BLaER1 treated with 17β-estradiol and CSF1 and Interleukin-3, amounts not matched to agents 10 nM and 100 nM (cell line): ENCODE results near the gene ADGRG4.
"Not testable (repeated sequence)": the region's sequence is repeated elsewhere in the genome, so short reads cannot be mapped to it uniquely, and the experiment has no call there.

Experiments used
- H3K27ac ChIP-seq, 11 experiments: shearing (Covaris generic); formaldehyde crosslinking; 2 replicates each; pipeline ENCODE4 v1.8.1; 2022
- H3K27me3 ChIP-seq, 11 experiments: shearing (Covaris generic); formaldehyde crosslinking; 2 replicates each; pipeline ENCODE4 v1.8.1; 2022
- H3K36me3 ChIP-seq, 11 experiments: shearing (Covaris generic); formaldehyde crosslinking; 2 replicates each; pipeline ENCODE4 v1.8.1; 2022
- H3K4me1 ChIP-seq, 10 experiments: shearing (Covaris generic); formaldehyde crosslinking; 2 replicates each; pipeline ENCODE4 v1.8.1; 2022
- H3K4me2 ChIP-seq, 11 experiments: shearing (Covaris generic); formaldehyde crosslinking; 2 replicates each; pipeline ENCODE4 v1.8.1; 2022
- H3K4me3 ChIP-seq, 10 experiments: shearing (Covaris generic); formaldehyde crosslinking; 2 replicates each; pipeline ENCODE4 v1.8.1; 2022
- H3K9ac ChIP-seq, 11 experiments: shearing (Covaris generic); formaldehyde crosslinking; 2 replicates each; pipeline ENCODE4 v1.8.1; 2022
- H3K9me3 ChIP-seq, 11 experiments: shearing (Covaris generic); formaldehyde crosslinking; replicated peaks in 1 of 11; 2 replicates each; pipeline ENCODE4 v1.8.1; 2022
- H4K20me1 ChIP-seq, 11 experiments: shearing (Covaris generic); formaldehyde crosslinking; 2 replicates each; pipeline ENCODE4 v1.8.1; 2022
- Cebpa-rat ChIP-seq, 11 experiments: shearing (Covaris generic); IDR thresholded peaks; 2 replicates each; pipeline ENCODE4 v1.8.1; 2022

Gene ADGRG4

GRCh38 chrX:136273986-136274385 is 26.8 kb upstream of the ADGRG4 start:
- TF ChIP-seq Cebpa-rat (IDR thresholded peaks at IDR 0.05), result no peak
- no peak overlapping the region for H3K9ac ChIP-seq
- no peaks in the 10 kb centered on the region; a peak in 2 of 22 replicates for H4K20me1 ChIP-seq
- no peak overlapping the region for H3K4me2 ChIP-seq
- peaks cover 0 to 13% (median 0%) of the 10 kb centered on the region in 11 experiments; a peak in 1 of 22 replicates for H3K9me3 ChIP-seq
- H3K27ac ChIP-seq, result no peak overlapping the region
- H3K4me3 ChIP-seq, result no peak overlapping the region
- peaks cover 44 to 98% (median 85%) of the 10 kb centered on the region in 11 experiments for H3K27me3 ChIP-seq
- H3K36me3 ChIP-seq, result no peaks in the 10 kb centered on the region
- H3K4me1 ChIP-seq, result peaks cover 15 to 34% (median 25%) of the 10 kb centered on the region in 10 experiments

GRCh38 chrX:136275553-136275952 is 25.2 kb upstream of the ADGRG4 start:
- Histone ChIP-seq H3K36me3 (no peaks in the 10 kb centered on the region), H4K20me1 (no peaks in the 10 kb centered on the region; a peak in 1 of 22 replicates), H3K4me3 (no peak overlapping the region), H3K9ac (no peak overlapping the region), H3K27ac (no peak overlapping the region), H3K9me3 (peaks cover 0 to 26% (median 0%) of the 10 kb centered on the region in 11 experiments; a peak in 2 of 22 replicates), H3K27me3 (peaks cover 51 to 98% (median 87%) of the 10 kb centered on the region in 11 experiments), H3K4me1 (peaks cover 13 to 27% (median 20%) of the 10 kb centered on the region in 10 experiments), H3K4me2 (no peak overlapping the region)
- TF ChIP-seq Cebpa-rat (IDR thresholded peaks at IDR 0.05), result no peak

GRCh38 chrX:136286375-136286774 is 14.4 kb upstream of the ADGRG4 start:
- H3K4me1 ChIP-seq, result not testable (repeated sequence)

GRCh38 chrX:136291824-136292223 is 8.9 kb upstream of the ADGRG4 start:
- no peak for TF ChIP-seq Cebpa-rat (IDR thresholded peaks at IDR 0.05)
- Histone ChIP-seq H3K27ac (no peak overlapping the region), H3K36me3 (no peaks in the 10 kb centered on the region), H3K4me3 (no peak overlapping the region), H3K27me3 (peaks cover 47 to 94% (median 82%) of the 10 kb centered on the region in 11 experiments), H3K4me1 (no peaks in the 10 kb centered on the region), H4K20me1 (no peaks in the 10 kb centered on the region; a peak in 1 of 22 replicates), H3K9me3 (peaks cover 0 to 5% (median under 1%) of the 10 kb centered on the region in 11 experiments; a peak in 4 of 22 replicates), H3K9ac (no peak overlapping the region), H3K4me2 (no peak overlapping the region)

More at GRCh38 chrX:136286375-136286774, 14.4 kb upstream of the ADGRG4 start:
- H3K27me3 ChIP-seq, result peaks cover 36 to 93% (median 80%) of the 10 kb centered on the region in 11 experiments
- not testable (repeated sequence) for H3K27ac ChIP-seq, H3K4me2 ChIP-seq, H3K4me3 ChIP-seq, H4K20me1 ChIP-seq, H3K36me3 ChIP-seq, H3K9ac ChIP-seq
- peaks cover 0 to 10% (median 7%) of the 10 kb centered on the region in 11 experiments; a peak in 10 of 22 replicates for H3K9me3 ChIP-seq

- Histone ChIP-seq H4K20me1 (no peaks in the 10 kb centered on the region; a peak in 1 of 22 replicates), H3K27me3 (peaks cover 47 to 87% (median 76%) of the 10 kb centered on the region in 11 experiments), H3K36me3 (no peaks in the 10 kb centered on the region), H3K9me3 (peaks cover 0 to 5% (median 0%) of the 10 kb centered on the region in 11 experiments; a peak in 1 of 22 replicates), H3K4me1 (no peaks in the 10 kb centered on the region), H3K27ac (no peak overlapping the region), H3K9ac (no peak overlapping the region), H3K4me2 (no peak overlapping the region), H3K4me3 (no peak overlapping the region)
- TF ChIP-seq Cebpa-rat (IDR thresholded peaks at IDR 0.05), result no peak
These were observed 8.1 kb upstream of the ADGRG4 start for GRCh38 chrX:136292656-136293055.

- Histone ChIP-seq H3K27ac (no peak overlapping the region), H3K9me3 (peaks cover 3 to 13% (median 10%) of the 10 kb centered on the region in 11 experiments; a peak in 16 of 22 replicates), H4K20me1 (no peaks in the 10 kb centered on the region; a peak in 1 of 22 replicates), H3K4me3 (no peak overlapping the region), H3K27me3 (peaks cover 47 to 63% (median 59%) of the 10 kb centered on the region in 11 experiments), H3K9ac (no peak overlapping the region), H3K4me1 (no peaks in the 10 kb centered on the region), H3K4me2 (no peak overlapping the region), H3K36me3 (no peaks in the 10 kb centered on the region)
- no peak for TF ChIP-seq Cebpa-rat (IDR thresholded peaks at IDR 0.05)
These were observed 5.4 kb upstream of the ADGRG4 start for GRCh38 chrX:136295380-136295779.

GRCh38 chrX:136303041-136303440 is 2.3 kb downstream of the ADGRG4 start:
- Histone ChIP-seq H3K4me3 (no peak overlapping the region), H3K4me2 (no peak overlapping the region), H3K4me1 (no peaks in the 10 kb centered on the region), H3K27me3 (peaks cover 34 to 57% (median 50%) of the 10 kb centered on the region in 11 experiments), H3K9me3 (peaks cover 4 to 27% (median 10%) of the 10 kb centered on the region in 11 experiments; a peak in 17 of 22 replicates), H3K36me3 (no peaks in the 10 kb centered on the region), H3K9ac (no peak overlapping the region), H4K20me1 (no peaks in the 10 kb centered on the region), H3K27ac (no peak overlapping the region)
- no peak for TF ChIP-seq Cebpa-rat (IDR thresholded peaks at IDR 0.05)

- no peaks in the 10 kb centered on the region for H3K4me1 ChIP-seq
- H4K20me1 ChIP-seq, result no peaks in the 10 kb centered on the region
- peaks cover 49 to 70% (median 64%) of the 10 kb centered on the region in 11 experiments for H3K27me3 ChIP-seq
- TF ChIP-seq Cebpa-rat (IDR thresholded peaks at IDR 0.05), result no peak
- H3K9ac ChIP-seq, result no peak overlapping the region
- H3K4me3 ChIP-seq, result no peak overlapping the region
- H3K36me3 ChIP-seq, result no peaks in the 10 kb centered on the region
- H3K4me2 ChIP-seq, result no peak overlapping the region
- peaks cover 4 to 22% (median 8%) of the 10 kb centered on the region in 11 experiments; a peak in 16 of 22 replicates for H3K9me3 ChIP-seq
- H3K27ac ChIP-seq, result no peak overlapping the region
These were observed 3.7 kb downstream of the ADGRG4 start for GRCh38 chrX:136304493-136304892.

- H3K27me3 ChIP-seq, result peaks cover 65 to 87% (median 81%) of the 10 kb centered on the region in 11 experiments
- no peaks in the 10 kb centered on the region for H4K20me1 ChIP-seq
- no peak overlapping the region for H3K9ac ChIP-seq
- H3K27ac ChIP-seq, result no peak overlapping the region
- TF ChIP-seq Cebpa-rat (IDR thresholded peaks at IDR 0.05), result no peak
- H3K36me3 ChIP-seq, result no peaks in the 10 kb centered on the region
- no peak overlapping the region for H3K4me2 ChIP-seq
- no peaks in the 10 kb centered on the region for H3K4me1 ChIP-seq
- peaks cover 0 to 14% (median 0%) of the 10 kb centered on the region in 11 experiments; a peak in 3 of 22 replicates for H3K9me3 ChIP-seq
- H3K4me3 ChIP-seq, result no peak overlapping the region
These were observed 5.4 kb downstream of the ADGRG4 start for GRCh38 chrX:136306182-136306581.

GRCh38 chrX:136307471-136307870 is 6.7 kb downstream of the ADGRG4 start:
- H3K9ac ChIP-seq, result no peak overlapping the region
- TF ChIP-seq Cebpa-rat (IDR thresholded peaks at IDR 0.05), result no peak
- H4K20me1 ChIP-seq, result no peaks in the 10 kb centered on the region
- peaks cover 78 to 99% (median 94%) of the 10 kb centered on the region in 11 experiments for H3K27me3 ChIP-seq
- H3K36me3 ChIP-seq, result no peaks in the 10 kb centered on the region
- H3K4me1 ChIP-seq, result no peaks in the 10 kb centered on the region
- peaks cover 0 to 8% (median 0%) of the 10 kb centered on the region in 11 experiments; a peak in 2 of 22 replicates for H3K9me3 ChIP-seq
- no peak overlapping the region for H3K27ac ChIP-seq
- H3K4me3 ChIP-seq, result no peak overlapping the region
- H3K4me2 ChIP-seq, result no peak overlapping the region
